ENCODE results near the gene HAUS7. TPM values are rescaled to one million over a fixed set of nuclear protein-coding genes. Genes with fewer than 3 reads are reported as not detected.

HAUS7 gene
- total and polyA plus RNA-seq, 7 donors: 8.3 to 18.5 (median 13.1) TPM

DNA sequence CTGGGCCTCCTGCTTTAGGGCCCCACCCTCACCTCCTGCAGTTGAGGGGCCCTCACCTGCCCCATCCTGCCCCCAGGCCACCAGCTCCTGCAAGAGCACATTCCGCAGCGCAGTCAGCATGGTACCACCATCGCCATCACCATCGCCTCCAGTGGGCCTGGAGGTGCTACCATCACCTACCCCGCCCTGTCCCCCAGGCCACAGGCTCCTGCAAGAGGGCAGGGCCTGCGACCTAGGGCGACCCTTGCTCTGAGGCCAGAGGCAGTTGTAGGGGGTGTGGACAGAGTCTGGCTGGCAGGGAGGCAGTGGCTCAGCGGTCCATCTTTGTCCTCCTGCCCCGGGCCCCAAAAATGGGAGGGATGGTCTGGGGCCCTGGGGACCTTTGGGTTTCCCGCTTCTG lies 3.9 kb upstream of the HAUS7 start:
- Histone ChIP-seq H3K27me3 (ENCODE audit: insufficient read depth in 3 of 3, low read length in 2 of 3) (peaks cover 0 to 23% (median 0%) of the 10 kb centered on the region in 3 donors), H3K27ac (no peak overlapping the region), H3K4me1 (no peaks in the 10 kb centered on the region), H3K4me3 (no peak overlapping the region), H3K9me3 (no peaks in the 10 kb centered on the region), H3K36me3 (ENCODE audit: insufficient read depth in 1 of 2, low read depth in 1 of 2) (no peaks in the 10 kb centered on the region)
- no peak for ATAC-seq
- DNase-seq: no peak
- WGBS, 3 donors: 70 to 81% (median 80%) methylated on average over 6 to 10 of the region's 10 CpGs
- intact Hi-C loops (cut with DNase I): no loop called here
- TF ChIP-seq, protein P1, sequence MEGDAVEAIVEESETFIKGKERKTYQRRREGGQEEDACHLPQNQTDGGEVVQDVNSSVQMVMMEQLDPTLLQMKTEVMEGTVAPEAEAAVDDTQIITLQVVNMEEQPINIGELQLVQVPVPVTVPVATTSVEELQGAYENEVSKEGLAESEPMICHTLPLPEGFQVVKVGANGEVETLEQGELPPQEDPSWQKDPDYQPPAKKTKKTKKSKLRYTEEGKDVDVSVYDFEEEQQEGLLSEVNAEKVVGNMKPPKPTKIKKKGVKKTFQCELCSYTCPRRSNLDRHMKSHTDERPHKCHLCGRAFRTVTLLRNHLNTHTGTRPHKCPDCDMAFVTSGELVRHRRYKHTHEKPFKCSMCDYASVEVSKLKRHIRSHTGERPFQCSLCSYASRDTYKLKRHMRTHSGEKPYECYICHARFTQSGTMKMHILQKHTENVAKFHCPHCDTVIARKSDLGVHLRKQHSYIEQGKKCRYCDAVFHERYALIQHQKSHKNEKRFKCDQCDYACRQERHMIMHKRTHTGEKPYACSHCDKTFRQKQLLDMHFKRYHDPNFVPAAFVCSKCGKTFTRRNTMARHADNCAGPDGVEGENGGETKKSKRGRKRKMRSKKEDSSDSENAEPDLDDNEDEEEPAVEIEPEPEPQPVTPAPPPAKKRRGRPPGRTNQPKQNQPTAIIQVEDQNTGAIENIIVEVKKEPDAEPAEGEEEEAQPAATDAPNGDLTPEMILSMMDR (IDR thresholded peaks at IDR 0.05): no peak

DNA sequence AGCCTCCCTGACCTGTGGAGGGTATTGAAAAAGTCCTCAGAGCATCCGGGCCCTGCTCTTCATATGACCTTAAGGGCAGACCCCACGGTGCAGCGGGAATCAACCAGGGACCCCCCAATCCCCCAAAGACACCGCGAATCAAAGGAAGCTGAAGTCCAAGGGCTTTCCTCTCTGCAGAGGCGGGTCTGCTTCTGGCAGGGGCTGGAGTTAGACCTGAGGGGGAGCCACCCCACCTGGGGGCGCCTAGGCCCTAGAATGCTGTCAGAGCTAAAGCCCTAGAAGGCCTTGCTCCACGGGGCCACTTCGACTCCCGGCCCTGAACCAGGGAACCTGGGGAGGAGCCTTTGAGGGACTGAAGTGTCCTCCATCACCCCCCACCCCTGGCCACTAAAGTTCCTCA lies 2.8 kb upstream of the HAUS7 start:
- 92 to 99% (median 94%) methylated on average over 8 to 10 of the region's 10 CpGs for WGBS, 3 donors
- DNase-seq (no peak), ATAC-seq (no peak)
- no peak overlapping the region for H3K4me3 ChIP-seq
- peaks cover 0 to 2% of the 10 kb centered on the region in 2 donors for H3K36me3 ChIP-seq (ENCODE audit: insufficient read depth in 1 of 2, low read depth in 1 of 2)
- peaks cover 0 to 23% (median 0%) of the 10 kb centered on the region in 3 donors for H3K27me3 ChIP-seq (ENCODE audit: insufficient read depth in 3 of 3, low read length in 2 of 3)
- TF ChIP-seq, protein P1 (IDR thresholded peaks at IDR 0.05): no peak
- no peaks in the 10 kb centered on the region for H3K4me1 ChIP-seq
- no peaks in the 10 kb centered on the region for H3K9me3 ChIP-seq
- no peak overlapping the region for H3K27ac ChIP-seq
- intact Hi-C loops (cut with DNase I): loop anchor here in 1 of 2 donors (2.0 kb wide), 1 partner anchor 34 kb away; no protein-coding TSS in a partner anchor

DNA sequence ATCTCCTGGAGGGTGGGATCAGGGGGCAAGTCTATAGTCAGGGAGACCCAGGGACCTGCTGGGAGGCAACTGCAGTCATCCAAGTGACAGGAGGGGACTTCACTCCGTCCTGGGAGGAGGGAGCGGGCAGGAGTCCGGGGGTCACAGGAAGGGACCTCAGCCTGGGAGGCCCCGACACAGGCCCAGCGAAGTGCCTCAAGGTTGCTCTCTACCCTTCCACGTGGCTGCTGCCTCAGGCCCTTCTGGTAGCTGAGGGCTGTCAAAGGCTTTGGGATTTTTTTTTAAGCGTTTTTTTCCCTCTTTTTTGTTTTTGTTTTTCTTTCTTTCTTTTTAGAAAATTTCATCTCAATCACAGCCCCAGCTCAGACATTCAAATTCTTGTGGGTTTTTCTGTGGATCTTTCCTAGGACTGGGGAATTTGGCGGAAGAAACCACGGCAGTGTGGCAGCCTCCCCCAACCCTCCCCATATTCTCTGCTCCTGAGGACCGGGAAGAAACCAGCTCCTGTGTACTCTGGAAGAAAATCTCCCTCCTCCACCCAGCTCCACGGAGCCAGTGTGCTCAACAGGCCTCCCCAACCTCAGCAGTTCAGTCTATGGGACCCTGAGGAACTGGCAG lies 1.4 kb upstream of the HAUS7 start:
- ATAC-seq (no peak), DNase-seq (no peak)
- WGBS, 3 donors: 66 to 80% (median 75%) methylated on average over 10 to 11 of the region's 11 CpGs
- H3K27ac ChIP-seq: no peak overlapping the region
- H3K27me3 ChIP-seq (ENCODE audit: insufficient read depth in 3 of 3, low read length in 2 of 3): peaks cover 0 to 13% (median 0%) of the 10 kb centered on the region in 3 donors
- no peak overlapping the region for H3K4me3 ChIP-seq
- H3K9me3 ChIP-seq: no peaks in the 10 kb centered on the region
- TF ChIP-seq, protein P1 (IDR thresholded peaks at IDR 0.05): no peak
- H3K4me1 ChIP-seq: no peaks in the 10 kb centered on the region
- H3K36me3 ChIP-seq (ENCODE audit: insufficient read depth in 1 of 2, low read depth in 1 of 2): peaks cover 0 to 2% of the 10 kb centered on the region in 2 donors
- intact Hi-C loops (cut with DNase I): loop anchor here in 1 of 2 donors (2.0 kb wide), 1 partner anchor 35 kb away; no protein-coding TSS in a partner anchor

DNA sequence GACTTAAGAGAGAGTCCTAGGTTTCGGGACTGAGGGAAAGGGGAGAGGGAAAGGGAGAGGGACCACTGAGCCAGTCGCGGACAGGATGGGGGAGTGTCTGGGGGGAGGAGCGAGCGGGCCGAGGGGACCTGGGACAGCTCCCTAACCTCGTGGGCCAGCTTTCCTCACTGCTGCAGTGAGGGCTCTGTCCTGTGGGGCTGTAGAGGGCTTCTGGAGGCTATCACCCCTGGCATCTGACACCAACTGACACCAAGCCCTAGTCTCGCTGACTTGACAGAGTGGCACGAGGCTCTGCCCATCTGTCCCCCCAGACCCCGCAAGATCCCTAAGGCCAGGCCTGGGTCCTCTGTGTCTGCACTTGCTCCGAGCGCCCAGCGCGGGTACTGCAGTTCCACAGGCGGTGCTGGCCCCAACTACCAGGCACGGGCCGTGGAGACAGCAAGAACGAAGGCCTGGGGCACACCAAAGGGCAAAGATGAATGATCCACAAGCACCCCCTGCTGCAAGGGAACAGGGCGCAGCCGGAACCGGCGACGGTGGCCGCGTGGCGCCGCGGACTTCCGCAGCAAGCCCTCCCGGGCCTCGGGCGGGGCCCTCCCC lies 465 bp downstream of the HAUS7 start:
- peak; percentile 26 to 55 (median 36) for ATAC-seq
- peak overlapping the region; percentile 75 for H3K27ac ChIP-seq
- TF ChIP-seq, protein P1 (IDR thresholded peaks at IDR 0.05): peak; percentile 15
- DNase-seq: peak; percentile 38 to 66
- H3K27me3 ChIP-seq (ENCODE audit: insufficient read depth in 3 of 3, low read length in 2 of 3): peaks cover 0 to 6% (median 0%) of the 10 kb centered on the region in 3 donors
- WGBS, 3 donors: 0 to 19% (median 3%) methylated on average over 14 to 32 of the region's 32 CpGs
- intact Hi-C loops (cut with DNase I): no loop called here
- peaks cover 0 to 2% of the 10 kb centered on the region in 2 donors for H3K36me3 ChIP-seq (ENCODE audit: insufficient read depth in 1 of 2, low read depth in 1 of 2)
- H3K4me3 ChIP-seq: peak overlapping the region; percentile 77
- H3K9me3 ChIP-seq: no peaks in the 10 kb centered on the region
- no peaks in the 10 kb centered on the region for H3K4me1 ChIP-seq
